SU-DHL-6 (cell line): ENCODE results near the gene ACAA2.

ENCODE experiments used
- H2AFZ ChIP-seq: fragments of 200-600 bp; sonication (generic); 2 replicates; pipeline ENCODE4 v1.6.1; 2014; ENCODE audit warnings: low read depth, mild to moderate bottlenecking, moderate library complexity, mixed read lengths, antibody characterized with exemption, low read length; ENCODE audit not compliant: severe bottlenecking
- H3F3A ChIP-seq: fragments of 200-600 bp; shearing (Covaris generic); 2 replicates; pipeline ENCODE4 v1.6.0; 2016; ENCODE audit warnings: antibody characterized with exemption, mild to moderate bottlenecking; ENCODE audit not compliant: insufficient read depth
- H3K27ac ChIP-seq: fragments of 200-600 bp; sonication (generic); 2 replicates; pipeline ENCODE4 v1.5.1; 2016; ENCODE audit warnings: low read depth, mild to moderate bottlenecking, low read length, moderate library complexity, mixed read lengths
- H3K27me3 ChIP-seq: fragments of 200-600 bp; sonication (generic), shearing (Covaris generic); 2 replicates; pipeline ENCODE4 v1.6.0; 2014; ENCODE audit warnings: mild to moderate bottlenecking, low read length
- H3K36me3 ChIP-seq: fragments of 200-600 bp; sonication (generic); 2 replicates; pipeline ENCODE4 v1.6.1; 2014; ENCODE audit warnings: mild to moderate bottlenecking, low read length, mixed read lengths
- H3K4me2 ChIP-seq: fragments of 300-600, 200-600 bp; shearing (Covaris generic), sonication (generic); 2 replicates; pipeline ENCODE4 v1.6.0; 2014; ENCODE audit warnings: low read length, low read depth, mild to moderate bottlenecking; ENCODE audit not compliant: poor library complexity, severe bottlenecking
- H3K4me3 ChIP-seq: fragments of 200-600 bp; sonication (generic); 2 replicates; pipeline ENCODE4 v1.5.1; 2014; ENCODE audit warnings: antibody characterized with exemption, low read length, mild to moderate bottlenecking, mixed read lengths; ENCODE audit not compliant: insufficient read depth, poor library complexity, severe bottlenecking
- H3K79me2 ChIP-seq: fragments of 200-600 bp; sonication (generic); 2 replicates; pipeline ENCODE4 v1.6.1; 2014; ENCODE audit warnings: mild to moderate bottlenecking, low read length, moderate library complexity; ENCODE audit not compliant: insufficient read depth
- H3K9ac ChIP-seq: fragments of 200-600 bp; sonication (generic); 2 replicates; pipeline ENCODE4 v1.7.0; 2014; ENCODE audit warnings: mild to moderate bottlenecking, low read length
- H3K9me2 ChIP-seq: fragments of 200-600 bp; sonication (generic); replicated peaks from 2 replicates; pipeline ENCODE4 v1.6.1; 2014; ENCODE audit warnings: low read length; ENCODE audit not compliant: insufficient read depth
- H3K9me3 ChIP-seq: fragments of 200-600 bp; sonication (generic); 2 replicates; pipeline ENCODE4 v1.6.1; 2014; ENCODE audit warnings: low read length, mixed read lengths; ENCODE audit not compliant: insufficient read depth
- H4K20me1 ChIP-seq: fragments of 200-600 bp; sonication (generic); 2 replicates; pipeline ENCODE4 v1.6.1; 2014; ENCODE audit warnings: low read depth, mild to moderate bottlenecking, antibody characterized with exemption, low read length, moderate library complexity, mixed read lengths
- CTCF ChIP-seq: fragments of 200-600 bp; sonication (generic); IDR thresholded peaks from one replicate; pipeline ENCODE4 v1.5.1; 2017; ENCODE audit warnings: antibody characterized with exemption, mild to moderate bottlenecking, low read length, moderate library complexity; ENCODE audit not compliant: insufficient read depth, poor library complexity, severe bottlenecking
- EZH2phosphoT487 ChIP-seq: fragments of 200-600 bp; sonication (generic), shearing (Covaris generic); conservative IDR thresholded peaks from 2 replicates; pipeline ENCODE4 v1.6.1; 2018; ENCODE audit warnings: mild to moderate bottlenecking, antibody characterized with exemption, low read length, moderate library complexity, mixed read lengths

Gene ACAA2

DNA sequence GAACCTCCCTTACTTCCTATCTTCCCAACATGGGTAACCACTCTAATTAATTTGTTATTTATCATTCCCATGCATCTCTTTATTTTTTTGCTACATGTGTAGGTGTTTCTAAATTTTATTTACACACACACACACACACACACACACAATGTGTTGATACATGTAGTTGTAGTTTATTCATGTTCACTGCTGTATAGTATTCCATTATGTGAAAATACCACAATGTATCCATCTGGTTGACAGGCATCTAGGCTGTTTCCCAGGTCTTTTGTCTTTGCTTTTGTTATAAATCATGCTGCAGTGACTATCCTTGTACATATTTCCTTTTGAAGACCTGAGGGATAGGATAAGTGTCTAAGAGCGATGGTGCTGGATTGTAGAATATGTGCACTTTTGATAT lies 59.7 kb downstream of the ACAA2 start:
- TF ChIP-seq CTCF: no peak
- no peak for TF ChIP-seq EZH2phosphoT487
- H3K9me3 ChIP-seq: peaks cover 7% of the 10 kb centered on the region; the same call in 1 of the 2 replicates
- no peak overlapping the region for H2AFZ ChIP-seq
- H3K4me2 ChIP-seq: no peak overlapping the region
- H4K20me1 ChIP-seq: no peaks in the 10 kb centered on the region
- no peak overlapping the region for H3K9ac ChIP-seq
- H3K27me3 ChIP-seq: no peaks in the 10 kb centered on the region
- no peaks in the 10 kb centered on the region for H3K9me2 ChIP-seq
- no peaks in the 10 kb centered on the region for H3K79me2 ChIP-seq
- H3F3A ChIP-seq: no peaks in the 10 kb centered on the region
- no peak overlapping the region for H3K27ac ChIP-seq
- no peak overlapping the region for H3K4me3 ChIP-seq
- no peaks in the 10 kb centered on the region for H3K36me3 ChIP-seq

DNA sequence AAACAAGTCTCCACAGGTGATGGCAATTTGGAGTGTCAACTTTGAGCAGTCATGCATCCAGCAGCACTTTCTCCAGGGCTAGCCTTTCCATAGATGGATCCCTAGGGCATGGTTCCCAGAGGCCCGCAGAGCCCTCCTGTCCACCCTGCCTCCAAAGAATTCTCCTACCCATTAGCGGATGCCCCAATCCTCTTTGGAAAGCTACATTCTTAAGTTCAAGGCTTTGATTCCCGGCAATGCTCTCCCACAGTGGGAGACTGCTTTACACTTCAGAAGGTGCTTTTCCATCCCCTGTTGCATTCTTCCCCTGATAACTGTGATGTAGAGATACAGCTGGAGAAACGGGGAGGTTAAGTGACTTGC lies 61.3 kb downstream of the ACAA2 start:
- no peak overlapping the region for H2AFZ ChIP-seq
- H3K4me3 ChIP-seq: no peak overlapping the region
- H4K20me1 ChIP-seq: no peaks in the 10 kb centered on the region
- H3K36me3 ChIP-seq: no peaks in the 10 kb centered on the region
- no peaks in the 10 kb centered on the region for H3K79me2 ChIP-seq
- H3K9me2 ChIP-seq: no peaks in the 10 kb centered on the region
- no peak overlapping the region for H3K27ac ChIP-seq
- H3K9ac ChIP-seq: no peak overlapping the region
- peaks cover 7% of the 10 kb centered on the region; the same call in 1 of the 2 replicates for H3K9me3 ChIP-seq
- no peak overlapping the region for H3K4me2 ChIP-seq
- TF ChIP-seq EZH2phosphoT487: no peak
- no peak for TF ChIP-seq CTCF
- H3K27me3 ChIP-seq: no peaks in the 10 kb centered on the region
- H3F3A ChIP-seq: no peaks in the 10 kb centered on the region

DNA sequence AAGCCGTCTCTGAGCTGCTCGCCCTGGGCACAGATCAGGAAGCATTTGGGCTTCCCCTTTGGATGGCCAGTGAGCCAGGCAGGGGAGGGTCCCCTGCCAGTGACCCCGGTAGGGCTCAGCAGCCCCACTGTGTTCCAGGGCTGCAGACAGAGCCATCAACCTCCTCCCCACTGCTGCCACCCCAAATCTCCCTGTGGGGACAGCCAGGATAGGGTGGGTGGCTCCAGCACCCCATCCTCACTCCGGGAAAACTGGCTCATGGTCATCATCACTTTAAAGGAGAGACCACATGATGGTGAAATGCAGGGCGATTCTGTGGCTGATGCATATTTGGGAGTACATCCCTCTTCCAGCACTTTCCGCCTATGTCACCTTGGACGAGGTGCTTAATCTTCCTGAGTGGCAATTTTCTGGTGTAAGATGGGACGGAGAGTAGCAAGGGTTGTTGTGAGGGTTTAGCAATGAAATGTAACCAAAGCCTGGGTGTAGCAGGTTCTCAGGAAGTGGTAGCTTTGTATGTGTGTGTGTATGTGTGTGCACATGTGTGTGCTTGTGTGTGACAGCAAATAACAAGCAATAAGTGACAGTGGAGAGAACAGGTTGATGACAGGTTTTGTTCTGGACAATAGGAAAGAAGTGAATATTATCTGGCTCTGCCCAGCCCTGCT lies 61.8 kb downstream of the ACAA2 start:
- H3K9me2 ChIP-seq: no peaks in the 10 kb centered on the region
- no peaks in the 10 kb centered on the region for H3F3A ChIP-seq
- no peaks in the 10 kb centered on the region for H3K79me2 ChIP-seq
- TF ChIP-seq CTCF: no peak
- no peak for TF ChIP-seq EZH2phosphoT487
- H3K9ac ChIP-seq: no peak overlapping the region
- no peaks in the 10 kb centered on the region for H3K36me3 ChIP-seq
- H3K4me2 ChIP-seq: no peak overlapping the region
- peaks cover 7% of the 10 kb centered on the region; the same call in 1 of the 2 replicates for H3K9me3 ChIP-seq
- H4K20me1 ChIP-seq: no peaks in the 10 kb centered on the region
- no peaks in the 10 kb centered on the region for H3K27me3 ChIP-seq
- H3K27ac ChIP-seq: no peak overlapping the region
- no peak overlapping the region for H3K4me3 ChIP-seq
- no peak overlapping the region for H2AFZ ChIP-seq
